Spleen (tissue), 11 donors: Measurements from ENCODE around the gene LRRC3B. TPM values are rescaled to one million over a fixed set of nuclear protein-coding genes. Genes with fewer than 3 reads are reported as not detected.

Experiments
- DNase-seq: peaks from one replicate; pipeline ENCODE4 v3.0.0-alpha.2; 2020
- H3K27ac ChIP-seq, 8 donors: fragments of 200-600 bp; sonication (generic) in 7 of 8; 1 replicate in 4 of 8; 2 replicates in 4 of 8; pipeline versions ENCODE4 v1.5.0 to v1.8.0; 2016 to 2021; ENCODE audit warnings: inconsistent platforms in 4 of 8, mild to moderate bottlenecking in 4 of 8, moderate library complexity in 1 of 8
- H3K27me3 ChIP-seq, 7 donors: fragments of 200-600 bp; sonication (generic) in 6 of 7; replicated peaks in 1 of 7; 1 replicate in 4 of 7; 2 replicates in 3 of 7; pipeline versions ENCODE4 v1.5.0 to v1.8.0; 2016 to 2021; ENCODE audit warnings: inconsistent platforms in 3 of 7, mild to moderate bottlenecking in 1 of 7
- H3K36me3 ChIP-seq, 6 donors: fragments of 200-600 bp; sonication (generic) in 5 of 6; 1 replicate in 4 of 6; 2 replicates in 2 of 6; pipeline versions ENCODE4 v1.5.0 to v1.8.0; 2016 to 2021; ENCODE audit warnings: inconsistent platforms in 2 of 6
- H3K4me1 ChIP-seq, 6 donors: fragments of 200-600 bp; sonication (generic) in 5 of 6; 1 replicate in 3 of 6; 2 replicates in 3 of 6; pipeline versions ENCODE4 v1.5.0 to v1.8.0; 2016 to 2021; ENCODE audit warnings: inconsistent platforms in 3 of 6
- H3K4me3 ChIP-seq, 8 donors: fragments of 200-600 bp; sonication (generic) in 7 of 8; 1 replicate in 4 of 8; 2 replicates in 4 of 8; pipeline versions ENCODE4 v1.5.0 to v1.8.0; 2016 to 2021; ENCODE audit warnings: inconsistent platforms in 4 of 8, mild to moderate bottlenecking in 4 of 8, moderate library complexity in 2 of 8
- H3K9me3 ChIP-seq, 8 donors: fragments of 200-600 bp; sonication (generic) in 7 of 8; 1 replicate in 4 of 8; 2 replicates in 4 of 8; pipeline versions ENCODE4 v1.5.0 to v1.8.0; 2016 to 2021; ENCODE audit warnings: inconsistent platforms in 4 of 8
- CTCF ChIP-seq, 11 experiments: fragments of 200-600 bp in 7 of 11; fragments of 450-650 bp in 4 of 11; sonication (generic) in 4 of 11; IDR thresholded peaks in 8 of 11; conservative IDR thresholded peaks in 3 of 11; 1 replicate in 7 of 11; 2 replicates in 4 of 11; pipeline versions ENCODE4 v1.4.0 to v1.8.0; 2016 to 2021; ENCODE audit warnings: antibody characterized with exemption in 11 of 11, inconsistent platforms in 4 of 11, mild to moderate bottlenecking in 1 of 11
- POLR2A ChIP-seq, 3 donors: fragments of 450-650 bp; IDR thresholded peaks; one replicate each; pipeline ENCODE4 v1.5.1; 2017; ENCODE audit warnings: antibody characterized with exemption in 3 of 3, mild to moderate bottlenecking in 1 of 3
- POLR2AphosphoS5 ChIP-seq, 3 donors: sonication (generic); formaldehyde crosslinking; IDR thresholded peaks; one replicate each; pipeline ENCODE4 v1.5.1; 2017; ENCODE audit warnings: antibody characterized with exemption in 3 of 3
- WGBS, 5 donors: extraction: QIAGEN DNeasy Blood & Tissue Kit in 3 of 5; methylation state at CpG; one replicate each; pipeline versions ENCODE4 v1.1.5 to v1.1.7; 2013 to 2018; 5-methylcytosine and 5-hydroxymethylcytosine counted together
- intact Hi-C: fragments of 100-400 bp; cut with DNase I; formaldehyde crosslinking; loops from one replicate; pipeline ENCODE4 v1.15.0; 2023; ENCODE audit warnings: low total_unique reads
- polyA plus RNA-seq, 3 donors: library from polyadenylated mRNA; stranded (reverse); fragments of 200-250 nt; gene quantifications; one replicate each; pipeline ENCODE4 v1.2.1, GENCODE V29; 2013
- total RNA-seq, 7 donors: library from RNA; depleted of rRNA in 3 of 7; stranded (reverse); fragments of >200 nt in 3 of 7; fragmentation: NEBNext Ultra II Directional in 4 of 7; extraction: Animal tissue kit (Norgen Biotek cat#: 25700) in 4 of 7; gene quantifications; one replicate each; pipeline versions ENCODE4 v1.1.0 to v1.2.1, GENCODE V29; 2016 to 2021
- donor health status: healthy with polysubstance abuse.
- donor health status: DM: no; HTN: no; CAD: no; lungs with moderate emphysema.
- donor health status: DM: no; HTN: no; CAD: no.
- donor health status: Bipolar disorder and iron deficiency.
- donor health status: healthy.
- donor health status: DM: no; HTN: no; CAD: no.
- donor health status: DM: yes; HTN: yes; CAD: no.

The LRRC3B gene
- total and polyA plus RNA-seq, 10 donors, result 0.05 TPM; not detected in 9

GRCh38 chr3:26719134-26719533, 96.6 kb downstream of the LRRC3B start:
- TF ChIP-seq POLR2A (IDR thresholded peaks at IDR 0.05) (no peak), CTCF (IDR thresholded peaks at IDR 0.05 in 8 of 11, conservative IDR thresholded peaks at IDR 0.05 in 3 of 11) (no peak), POLR2AphosphoS5 (IDR thresholded peaks at IDR 0.05) (no peak)
- no peaks in the 10 kb centered on the region for H3K36me3 ChIP-seq
- no peak overlapping the region for H3K4me3 ChIP-seq
- DNase-seq, result no peak
- no peaks in the 10 kb centered on the region for H3K27me3 ChIP-seq
- H3K4me1 ChIP-seq, result no peaks in the 10 kb centered on the region
- H3K27ac ChIP-seq, result no peak overlapping the region
- H3K9me3 ChIP-seq, result no peaks in the 10 kb centered on the region
- WGBS, 5 donors, result 55 to 73% (median 65%) methylated on average over 4 of the region's 4 CpGs
- intact Hi-C loops, result no loop called here

- no peak for DNase-seq
- Histone ChIP-seq H3K4me1 (no peaks in the 10 kb centered on the region), H3K4me3 (no peak overlapping the region), H3K36me3 (no peaks in the 10 kb centered on the region), H3K9me3 (no peaks in the 10 kb centered on the region), H3K27me3 (no peaks in the 10 kb centered on the region), H3K27ac (no peak overlapping the region)
- 78 to 86% (median 80%) methylated on average over 2 of the region's 2 CpGs for WGBS, 5 donors
- intact Hi-C loops, result no loop called here
- no peak for TF ChIP-seq CTCF (IDR thresholded peaks at IDR 0.05 in 8 of 11, conservative IDR thresholded peaks at IDR 0.05 in 3 of 11)
- no peak for TF ChIP-seq POLR2AphosphoS5 (IDR thresholded peaks at IDR 0.05)
These were observed 98.5 kb downstream of the LRRC3B start for GRCh38 chr3:26721047-26721446.

GRCh38 chr3:26731843-26732242, 109.3 kb downstream of the LRRC3B start:
- WGBS, 5 donors, result 70 to 100% (median 83%) methylated on average over 1 of the region's 1 CpG

GRCh38 chr3:26750263-26750662, 127.7 kb downstream of the LRRC3B start:
- intact Hi-C loops, result no loop called here
- WGBS, 5 donors, result 67 to 78% (median 71%) methylated on average over 2 of the region's 2 CpGs
- TF ChIP-seq POLR2AphosphoS5 (IDR thresholded peaks at IDR 0.05) (no peak), CTCF (IDR thresholded peaks at IDR 0.05 in 8 of 11, conservative IDR thresholded peaks at IDR 0.05 in 3 of 11) (no peak), POLR2A (IDR thresholded peaks at IDR 0.05) (no peak)

More at GRCh38 chr3:26731843-26732242, 109.3 kb downstream of the LRRC3B start:
- H3K27me3 ChIP-seq, result no peaks in the 10 kb centered on the region
- H3K9me3 ChIP-seq, result no peaks in the 10 kb centered on the region
- intact Hi-C loops, result no loop called here
- H3K4me3 ChIP-seq, result no peak overlapping the region
- TF ChIP-seq CTCF (IDR thresholded peaks at IDR 0.05 in 8 of 11, conservative IDR thresholded peaks at IDR 0.05 in 3 of 11) (no peak), POLR2A (IDR thresholded peaks at IDR 0.05) (no peak), POLR2AphosphoS5 (IDR thresholded peaks at IDR 0.05) (no peak)
- no peaks in the 10 kb centered on the region for H3K4me1 ChIP-seq
- no peak for DNase-seq
- H3K27ac ChIP-seq, result no peak overlapping the region
- H3K36me3 ChIP-seq, result no peaks in the 10 kb centered on the region

More at GRCh38 chr3:26750263-26750662, 127.7 kb downstream of the LRRC3B start:
- peaks cover 0 to 12% (median 0%) of the 10 kb centered on the region in 8 donors for H3K9me3 ChIP-seq
- H3K27me3 ChIP-seq, result no peaks in the 10 kb centered on the region
- H3K27ac ChIP-seq, result no peak overlapping the region
- H3K4me1 ChIP-seq, result no peaks in the 10 kb centered on the region
- no peak overlapping the region for H3K4me3 ChIP-seq
- DNase-seq, result no peak
- H3K36me3 ChIP-seq, result no peaks in the 10 kb centered on the region
